ENCODE data around the gene KRTAP12-3.

- TF ChIP-seq BHLHE40 (IDR thresholded peaks at IDR 0.05; ENCODE audit: borderline replicate concordance), result no peak
- no peak for TF ChIP-seq CTBP1 (IDR thresholded peaks at IDR 0.05; ENCODE audit: borderline replicate concordance)
- TF ChIP-seq NFRKB (IDR thresholded peaks at IDR 0.05), result no peak
- no peak for TF ChIP-seq HDGF (IDR thresholded peaks at IDR 0.05; ENCODE audit: borderline replicate concordance)
- TF ChIP-seq ARNT (IDR thresholded peaks at IDR 0.05), result no peak
- no peak for TF ChIP-seq FOXM1 (IDR thresholded peaks at IDR 0.05; ENCODE audit: borderline replicate concordance)
- no peak for TF ChIP-seq SP1 (IDR thresholded peaks at IDR 0.05)
- TF ChIP-seq LEF1 (IDR thresholded peaks at IDR 0.05; ENCODE audit: borderline replicate concordance), result no peak
- TF ChIP-seq FOXA1 (IDR thresholded peaks at IDR 0.05), result no peak
- no peak for TF ChIP-seq ZNF384 (IDR thresholded peaks at IDR 0.05)
- TF ChIP-seq SUZ12 (IDR thresholded peaks at IDR 0.05), result no peak
- no peak for TF ChIP-seq TARDBP (IDR thresholded peaks at IDR 0.05)
- no peak for TF ChIP-seq L3MBTL2 (conservative IDR thresholded peaks at IDR 0.05)
- TF ChIP-seq FOXK2 (IDR thresholded peaks at IDR 0.05), result no peak
Measured at GRCh38 chr21:44701023-44701400, 43.3 kb downstream of the KRTAP12-3 start.

Data from HEK293T (cell line).